ENCODE measurements around the gene CCT2.

CCT2 gene

DNA sequence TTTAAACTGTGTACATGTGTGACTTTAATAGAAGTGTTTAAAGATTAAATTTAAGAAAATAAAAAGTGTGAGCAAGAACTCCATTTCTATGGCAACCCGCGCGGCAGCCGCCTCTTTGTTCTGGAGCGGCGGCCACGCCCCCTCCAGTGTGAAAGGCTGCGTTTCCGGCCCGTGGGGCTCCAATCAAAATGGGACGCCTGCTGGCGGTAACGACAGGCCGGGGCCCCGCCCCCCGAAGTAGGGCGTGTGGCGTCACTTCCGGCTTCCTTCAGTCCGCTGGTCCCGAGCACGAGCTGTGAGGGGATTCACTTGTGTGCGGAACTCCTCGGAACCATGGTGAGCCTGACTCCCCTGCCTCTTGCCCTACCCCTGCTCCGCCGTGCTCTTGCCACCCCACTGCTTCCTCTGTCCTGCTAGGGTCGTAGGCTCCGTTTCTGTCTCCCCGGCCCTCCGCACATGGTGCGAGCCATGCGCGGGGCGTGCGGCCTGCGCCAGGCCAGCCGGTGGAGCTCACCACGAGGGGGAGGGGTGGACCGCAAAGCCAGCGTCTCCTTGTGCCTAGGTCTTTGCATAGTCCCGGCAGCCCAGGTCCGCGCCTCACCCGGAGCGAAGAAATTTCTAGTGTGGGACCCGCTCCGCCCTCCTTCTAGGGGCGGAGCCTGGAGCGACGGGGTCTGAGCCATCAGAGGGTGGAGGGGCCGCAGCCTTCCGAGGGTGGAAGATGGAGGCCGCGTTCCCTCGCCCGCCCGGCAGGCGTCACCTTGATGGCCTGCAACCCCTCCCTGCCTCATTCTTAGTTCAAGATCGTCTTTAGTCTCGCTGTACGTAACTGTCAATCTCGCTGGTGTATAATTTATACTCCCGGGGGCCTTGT is at the start of gene CCT2:
Gene CCT2 (plus strand): TSS at position 271 of the 874 bp plus-strand sequence. CDS start 63 bp downstream, at position 334.
- no peak for FAIRE-seq

- FAIRE-seq: no peak
These were observed 44.3 kb upstream of the CCT2 start for GRCh38 chr12:69540987-69541386.

GRCh38 chr12:69544087-69544486 is 41.2 kb upstream of the CCT2 start:
- no peak for FAIRE-seq

DNA sequence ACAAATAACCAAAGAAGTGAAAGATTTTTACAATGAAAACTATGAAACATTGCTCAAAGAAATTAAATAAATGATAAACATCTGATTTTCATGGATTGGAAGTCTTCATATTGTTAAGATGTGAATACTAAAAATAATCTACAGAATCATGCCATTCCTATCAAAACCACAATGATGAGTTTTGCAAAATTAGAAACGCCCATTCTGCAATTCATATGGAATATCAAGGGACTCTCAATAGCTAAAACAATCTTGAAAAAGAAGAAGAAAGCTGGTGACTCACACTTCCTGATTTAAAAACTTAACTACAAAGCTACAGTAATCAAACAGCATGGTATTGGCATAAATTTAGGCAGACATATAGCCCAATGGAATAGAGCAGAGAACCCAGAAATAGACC is 40.2 kb upstream of the CCT2 start:
- no peak for FAIRE-seq

DNA sequence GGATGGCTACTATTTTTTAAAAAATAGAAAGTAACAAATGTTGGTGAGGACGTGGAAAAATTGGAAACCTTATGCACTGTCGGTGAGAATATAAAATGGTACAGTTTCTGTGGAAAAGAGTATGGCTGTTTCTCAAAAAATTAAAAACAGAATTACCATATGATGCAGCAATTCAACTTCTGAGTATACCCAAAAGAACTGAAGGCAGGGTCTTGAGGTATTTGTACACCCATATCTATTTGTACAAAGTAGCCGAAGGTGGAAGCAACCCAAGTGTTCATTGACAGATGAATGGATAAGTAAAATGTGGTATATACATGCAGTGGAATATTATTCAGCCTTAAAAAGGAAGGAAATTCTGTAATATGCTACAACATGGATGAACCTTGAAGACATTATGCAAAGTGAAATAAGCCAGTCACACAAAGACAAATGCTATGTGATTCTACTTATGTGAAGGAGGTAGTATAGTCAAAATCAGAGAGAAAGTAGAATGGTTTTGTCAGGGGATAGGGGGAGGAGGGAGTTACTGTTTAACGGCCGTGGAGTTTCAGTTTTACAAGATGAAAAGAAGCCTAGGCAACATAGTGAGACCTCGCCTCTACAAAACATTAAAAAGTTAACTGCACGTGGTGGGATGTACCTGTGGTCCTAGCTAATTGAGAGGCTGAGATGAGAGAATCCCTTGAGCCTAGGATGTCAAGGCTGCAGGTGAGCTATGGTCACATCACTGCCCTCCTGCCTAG is 38.4 kb upstream of the CCT2 start:
- FAIRE-seq: no peak

- no peak for FAIRE-seq
These were observed 36.6 kb upstream of the CCT2 start for GRCh38 chr12:69548687-69549086.

- FAIRE-seq: no peak
These were observed 34.5 kb upstream of the CCT2 start for GRCh38 chr12:69550569-69551350.

DNA sequence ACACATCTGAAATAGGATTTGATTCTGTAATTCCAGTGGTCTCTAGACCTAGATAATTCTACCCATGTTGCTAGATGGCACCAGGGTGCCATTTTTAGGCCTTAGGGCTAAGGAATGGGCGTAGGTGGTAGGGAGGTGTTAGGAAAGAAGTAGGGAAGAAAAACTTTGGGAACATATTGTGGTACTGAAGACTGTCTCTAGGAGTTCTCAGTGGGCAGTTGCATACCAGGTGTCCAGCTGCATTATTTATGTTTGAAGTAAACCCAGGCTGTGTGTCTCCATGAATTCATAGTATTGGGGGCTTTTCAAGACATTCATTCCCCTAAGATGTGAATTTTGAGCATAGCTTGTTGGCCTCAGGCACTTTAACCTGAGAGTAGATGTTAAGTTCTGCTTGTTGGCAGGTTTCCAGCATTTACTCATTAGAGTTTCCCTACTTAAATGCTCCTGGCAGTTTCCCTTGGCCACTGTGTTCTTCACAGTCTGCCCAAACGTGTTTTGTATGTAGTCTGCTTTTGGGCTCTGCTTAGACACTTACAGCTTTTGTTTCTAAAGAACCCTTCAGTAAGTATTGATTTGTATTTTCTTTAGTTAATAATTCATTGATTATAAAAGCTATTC is 31.5 kb upstream of the CCT2 start:
- FAIRE-seq: no peak

DNA sequence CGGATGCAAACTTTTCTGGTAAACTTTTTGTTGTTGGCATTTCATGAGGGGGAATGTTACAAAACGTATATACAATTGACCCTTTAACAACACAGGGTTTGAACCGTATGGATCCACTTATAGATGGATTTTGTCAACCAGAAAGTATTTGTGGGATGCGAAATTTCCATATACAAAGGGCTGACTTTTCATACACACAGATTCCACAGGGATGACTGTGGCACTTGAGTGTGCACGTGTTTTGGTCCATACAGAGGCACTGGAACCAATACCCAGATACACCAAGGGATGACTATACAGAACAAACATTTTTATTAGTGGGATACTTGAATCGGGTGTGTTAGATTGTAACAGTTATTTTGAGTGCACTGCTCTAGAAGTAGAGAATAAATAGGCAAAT is 29.8 kb upstream of the CCT2 start:
- no peak for FAIRE-seq

DNA sequence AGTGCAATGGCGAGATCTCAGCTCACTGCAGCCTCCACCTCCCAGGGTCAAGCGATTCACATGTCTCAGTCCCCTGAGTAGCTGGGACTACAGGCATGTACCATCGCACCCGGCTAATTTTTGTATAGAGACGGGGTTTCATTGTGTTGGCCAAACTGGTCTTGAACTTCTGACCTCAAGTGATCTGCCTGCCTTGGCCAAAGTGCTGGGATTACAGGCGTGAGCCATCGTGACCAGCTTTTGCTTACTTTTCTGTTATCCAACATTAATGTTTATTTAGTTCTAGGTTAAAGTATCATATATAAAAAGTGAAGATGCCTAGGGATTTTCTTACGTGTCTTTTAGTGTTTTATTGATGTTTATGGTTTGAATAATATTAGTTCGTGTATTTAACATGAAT is 28.9 kb upstream of the CCT2 start:
- FAIRE-seq: peak; percentile 5

DNA sequence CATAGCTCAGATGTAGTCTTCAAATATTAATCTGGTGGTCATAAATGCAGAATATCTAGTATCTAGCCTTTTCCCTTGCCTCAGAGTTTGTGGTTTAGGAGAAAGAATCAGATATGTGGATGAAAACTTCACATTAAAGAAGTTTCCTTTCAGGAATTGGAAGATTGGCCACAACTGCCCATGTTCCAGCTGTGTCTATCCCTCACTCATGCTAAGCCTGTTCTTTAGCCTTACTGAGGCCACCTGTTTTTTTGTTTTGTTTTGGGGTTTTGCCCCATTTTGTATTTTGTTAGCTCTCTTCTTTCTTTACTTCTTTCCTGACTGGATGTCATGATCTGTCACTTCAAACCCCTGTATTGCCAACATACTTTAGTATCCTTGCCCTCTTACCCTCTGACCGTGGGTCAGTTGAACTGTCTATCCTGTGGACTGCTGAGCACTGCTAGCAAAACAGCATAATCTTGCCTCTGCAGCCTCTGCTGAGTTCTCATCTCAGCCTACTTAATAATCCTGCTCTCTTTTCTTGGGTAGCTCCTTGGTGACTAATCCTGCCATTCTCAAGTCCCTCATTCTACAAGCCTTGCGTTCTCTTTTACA is 22.0 kb upstream of the CCT2 start:
- FAIRE-seq: no peak

GRCh38 chr12:69566603-69567002 is 18.7 kb upstream of the CCT2 start:
- FAIRE-seq: no peak

DNA sequence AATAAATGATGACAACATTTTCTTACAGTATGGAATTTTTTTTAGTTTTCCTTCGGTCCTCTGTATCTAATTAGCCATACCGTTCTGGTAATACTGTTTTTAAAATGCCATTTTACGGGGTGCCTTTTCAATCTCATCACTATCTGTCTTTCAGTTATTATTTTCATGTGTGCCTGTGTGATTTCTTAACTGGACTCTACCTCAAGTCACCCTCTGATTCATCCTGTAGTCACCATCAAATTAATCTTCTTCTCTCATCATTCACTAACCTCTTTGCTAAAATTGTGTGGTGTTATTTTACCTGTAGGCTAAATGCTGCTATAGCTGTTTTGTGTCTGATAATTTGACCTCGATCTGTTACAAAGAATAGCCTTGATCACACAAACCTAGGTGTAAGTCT is 16.0 kb upstream of the CCT2 start:
- FAIRE-seq: no peak

- no peak for FAIRE-seq
These were observed 15.2 kb upstream of the CCT2 start for GRCh38 chr12:69570000-69570516.

DNA sequence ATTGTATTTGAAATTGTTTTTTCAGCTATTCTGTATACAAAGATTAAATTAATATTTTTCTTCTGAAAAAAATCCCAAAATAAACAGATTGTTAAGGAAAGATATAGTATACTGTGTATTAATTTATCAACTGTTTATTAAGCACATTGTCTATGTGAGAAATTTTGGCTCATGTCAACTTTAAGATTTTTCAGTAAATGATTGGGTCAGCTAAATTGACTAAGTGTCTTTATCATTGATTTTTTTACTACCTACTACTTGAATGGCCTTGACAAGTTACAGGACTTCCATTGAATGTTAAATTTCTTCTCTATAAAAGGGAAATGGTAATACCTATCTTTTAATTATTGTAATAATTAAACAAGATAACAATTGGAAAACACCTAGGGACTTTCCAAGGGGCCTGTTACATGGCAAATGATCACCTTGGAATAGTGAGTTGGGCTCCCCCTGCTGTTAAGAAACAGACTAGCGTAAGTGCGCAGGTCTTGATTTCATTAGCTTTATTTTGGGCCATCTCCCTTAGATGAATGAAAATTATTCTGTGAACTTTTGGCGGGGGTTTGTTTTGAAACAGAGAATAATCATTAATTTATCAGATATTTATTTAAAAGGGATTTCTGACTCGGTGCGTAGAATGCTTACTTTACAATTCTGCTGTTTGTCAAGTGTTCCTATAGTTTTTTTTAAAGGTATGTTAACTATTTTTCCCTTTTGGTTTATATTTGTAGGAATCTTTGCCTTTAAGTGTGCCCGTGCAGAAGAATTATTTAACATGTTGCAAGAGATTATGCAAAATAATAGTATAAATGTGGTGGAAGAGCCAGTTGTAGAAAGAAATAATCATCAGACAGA is 14.5 kb upstream of the CCT2 start:
- FAIRE-seq: peak; percentile 28

DNA sequence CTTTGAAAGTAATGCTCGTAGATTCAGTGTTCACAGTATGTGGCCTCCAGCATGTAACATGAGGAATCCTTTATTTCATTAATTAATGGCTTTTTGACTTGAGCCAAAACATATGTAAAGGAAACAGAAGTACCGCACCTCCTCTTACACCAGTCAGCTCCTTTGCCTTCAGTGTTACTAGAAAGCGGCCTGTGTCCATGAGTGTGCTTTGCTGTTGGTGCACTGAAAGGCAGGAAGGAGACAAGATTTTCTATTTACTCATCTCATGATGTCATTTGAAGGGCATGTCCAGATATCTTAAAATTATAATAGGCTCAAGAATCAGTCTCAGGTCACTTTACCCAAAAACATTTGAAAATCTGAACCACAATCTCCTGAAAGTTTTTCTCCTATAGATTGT is 9.9 kb upstream of the CCT2 start:
- no peak for FAIRE-seq

- no peak for FAIRE-seq
These were observed 7.0 kb upstream of the CCT2 start for GRCh38 chr12:69578283-69578682.

GRCh38 chr12:69579029-69579428 is 6.2 kb upstream of the CCT2 start:
- no peak for FAIRE-seq

DNA sequence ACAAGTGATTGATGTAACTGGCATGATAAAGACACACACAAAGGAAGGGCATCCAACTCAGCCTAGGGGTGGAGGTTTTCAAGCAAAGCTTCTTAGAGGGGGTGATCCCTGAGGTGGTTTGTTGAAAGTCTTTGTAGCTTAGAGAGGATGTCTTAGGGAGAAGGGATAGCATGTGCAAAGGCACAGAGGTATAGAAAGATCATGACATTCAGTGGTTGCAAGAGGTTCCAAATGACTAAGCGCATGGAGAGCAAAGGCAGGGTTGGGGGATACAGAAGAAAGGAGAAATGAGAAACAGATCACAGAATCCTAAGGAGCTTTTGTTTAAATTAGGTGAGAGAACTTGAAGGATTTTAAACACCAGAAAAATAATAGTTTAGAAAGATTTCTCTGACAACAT is 5.2 kb upstream of the CCT2 start:
- no peak for FAIRE-seq

GRCh38 chr12:69583203-69583602 is 2.1 kb upstream of the CCT2 start:
- no peak for FAIRE-seq

DNA sequence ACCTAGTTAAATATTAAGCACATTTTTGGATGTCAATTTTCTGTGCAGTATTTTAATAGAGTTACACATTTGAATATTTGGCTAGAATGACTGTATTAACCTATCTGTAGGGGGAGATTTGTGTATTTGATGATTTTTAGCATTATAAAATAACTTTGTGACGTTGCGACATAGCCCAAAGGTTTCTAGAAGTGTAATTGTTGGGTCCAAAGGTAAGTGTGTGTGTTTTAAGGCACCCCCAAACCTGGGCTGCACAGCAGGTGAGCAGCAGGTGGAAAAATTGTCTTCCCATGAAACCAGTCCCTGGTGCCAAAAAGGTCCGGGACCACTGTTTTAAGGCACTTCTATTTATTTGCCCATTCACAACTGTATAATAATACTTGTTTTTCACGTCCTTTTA is 3.3 kb downstream of the CCT2 start:
- FAIRE-seq: no peak

Measured in colon (tissue), 2 donors.